Subcutaneous adipose tissue (tissue), 4 donors: ENCODE measurements around the gene LRRC14B. TPM values are rescaled to one million over a fixed set of nuclear protein-coding genes. Genes with fewer than 3 reads are reported as not detected.
"Not testable (repeated sequence)": the region's sequence is repeated elsewhere in the genome, so short reads cannot be mapped to it uniquely, and the experiment has no call there.

Experiments used
- CTCF ChIP-seq: fragments of 450-650 bp; IDR thresholded peaks from one replicate; pipeline ENCODE4 v1.5.1; 2016; ENCODE audit warnings: low read depth, mild to moderate bottlenecking, control low read depth, antibody characterized with exemption, moderate library complexity
- total RNA-seq, 4 donors: library from RNA; depleted of rRNA; stranded (reverse); fragments of >200 nt; gene quantifications; one replicate each; pipeline ENCODE4 v1.1.0, GENCODE V29; 2016

The LRRC14B gene
- total RNA-seq, 4 donors from 2014 or later = not detected

- TF ChIP-seq CTCF = no peak
Observed at GRCh38 chr5:206406-206805, 15.1 kb downstream of the LRRC14B start.

GRCh38 chr5:206927-207536, 15.7 kb downstream of the LRRC14B start:
- no peak for TF ChIP-seq CTCF

GRCh38 chr5:207599-207998, 16.3 kb downstream of the LRRC14B start:
- TF ChIP-seq CTCF = no peak

GRCh38 chr5:208449-209114, 17.3 kb downstream of the LRRC14B start:
- TF ChIP-seq CTCF = no peak

- no peak for TF ChIP-seq CTCF
Observed at GRCh38 chr5:213803-214395, 22.6 kb downstream of the LRRC14B start.

GRCh38 chr5:217494-218456, 26.5 kb downstream of the LRRC14B start, which contains the start of the genes CCDC127 and SDHA:
Gene CCDC127, minus strand, starts transcription at chr5:218153. Its CDS starts 1,304 bp downstream, at chr5:216849.
Gene SDHA, plus strand, starts transcription at chr5:218320. Its CDS starts 36 bp downstream, at chr5:218356.
- not testable (repeated sequence) for TF ChIP-seq CTCF
